HG03159 (cell line): ENCODE data around the gene MAN1B1.

ENCODE experiments used
- ATAC-seq: cut with Tn5 transposase; IDR thresholded peaks from one replicate; pipeline ENCODE4 v1.9.1; 2021; ENCODE audit warnings: mild to moderate bottlenecking, moderate library complexity; ENCODE audit not compliant: unreplicated experiment

Gene MAN1B1

DNA sequence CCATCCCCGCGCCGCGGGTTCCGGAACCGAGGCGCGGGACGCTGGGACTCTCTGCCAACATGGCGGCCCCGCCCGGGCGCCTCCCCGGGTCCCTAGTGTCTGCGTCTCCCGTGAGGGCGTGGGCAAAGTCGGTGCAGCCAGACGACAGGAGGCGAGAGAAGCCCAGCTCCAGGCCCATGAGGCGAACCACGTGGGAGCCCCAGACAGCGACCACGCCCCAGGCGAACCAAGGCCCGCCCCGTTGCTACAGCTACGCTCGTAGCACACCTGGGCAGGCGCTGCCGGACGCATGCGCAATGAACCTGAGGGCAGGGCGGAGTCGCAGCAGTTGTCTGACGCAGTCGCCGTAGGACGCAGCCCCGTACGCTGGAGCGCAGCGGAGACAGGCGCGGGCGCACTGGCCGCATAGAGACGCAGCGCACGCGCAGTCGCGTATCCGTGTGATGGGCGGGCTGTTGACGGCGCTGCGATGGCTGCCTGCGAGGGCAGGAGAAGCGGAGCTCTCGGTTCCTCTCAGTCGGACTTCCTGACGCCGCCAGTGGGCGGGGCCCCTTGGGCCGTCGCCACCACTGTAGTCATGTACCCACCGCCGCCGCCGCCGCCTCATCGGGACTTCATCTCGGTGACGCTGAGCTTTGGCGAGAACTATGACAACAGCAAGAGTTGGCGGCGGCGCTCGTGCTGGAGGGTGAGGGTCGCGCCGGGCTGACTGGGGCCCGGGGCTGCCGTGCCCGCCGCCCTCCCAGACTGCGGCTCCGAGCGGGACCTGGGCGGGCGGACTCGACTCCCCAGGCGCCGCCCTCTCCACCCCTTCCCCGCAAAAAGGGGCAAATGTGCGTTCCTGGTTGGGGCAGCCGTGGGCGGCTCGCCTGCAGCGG lies at the start of gene MAN1B1:
MAN1B1 (plus strand) TSS at position 455 of the 878 bp plus-strand sequence; CDS start at position 470, 15 bp downstream.
- ATAC-seq: peak; percentile 82

DNA sequence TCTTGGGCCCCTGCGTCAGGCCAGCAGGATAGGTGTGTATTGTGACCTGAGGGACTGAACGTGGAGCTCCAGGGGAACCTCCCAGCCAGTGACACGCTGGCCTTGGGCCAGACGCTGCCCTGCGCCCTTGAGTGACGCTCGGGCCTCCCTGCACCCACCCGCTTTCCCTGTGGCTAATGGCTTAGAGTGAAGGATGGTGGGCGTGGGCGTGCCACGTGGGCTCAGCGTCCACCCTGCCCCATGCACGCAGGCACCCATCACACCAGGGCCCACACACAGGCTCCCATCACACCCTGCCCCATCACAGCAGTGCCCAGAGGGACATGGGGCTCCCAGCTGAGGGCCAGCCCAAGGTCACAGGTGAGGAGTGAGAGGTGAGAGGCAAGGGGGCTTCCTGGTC lies 49.8 kb upstream of the MAN1B1 start:
- no peak for ATAC-seq

DNA sequence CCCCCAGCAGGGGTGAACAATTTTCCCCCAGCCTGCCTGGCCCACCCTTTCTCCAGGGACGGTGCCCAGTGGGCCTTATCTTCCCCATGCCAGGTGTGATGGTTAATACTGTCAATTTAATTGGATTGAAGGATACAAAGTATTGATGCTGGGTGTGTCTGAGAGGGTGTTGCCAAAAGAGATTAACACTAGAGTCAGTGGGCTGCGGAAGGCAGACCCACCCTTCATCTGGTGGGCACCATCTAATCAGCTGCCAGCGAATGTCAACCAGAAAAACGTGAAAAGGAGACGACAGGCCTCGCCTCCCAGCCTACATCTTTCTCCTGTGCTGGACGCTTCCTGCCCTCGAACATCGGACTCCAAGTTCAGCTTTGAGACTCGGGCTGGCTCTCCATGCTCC lies 49.3 kb upstream of the MAN1B1 start:
- ATAC-seq: no peak

DNA sequence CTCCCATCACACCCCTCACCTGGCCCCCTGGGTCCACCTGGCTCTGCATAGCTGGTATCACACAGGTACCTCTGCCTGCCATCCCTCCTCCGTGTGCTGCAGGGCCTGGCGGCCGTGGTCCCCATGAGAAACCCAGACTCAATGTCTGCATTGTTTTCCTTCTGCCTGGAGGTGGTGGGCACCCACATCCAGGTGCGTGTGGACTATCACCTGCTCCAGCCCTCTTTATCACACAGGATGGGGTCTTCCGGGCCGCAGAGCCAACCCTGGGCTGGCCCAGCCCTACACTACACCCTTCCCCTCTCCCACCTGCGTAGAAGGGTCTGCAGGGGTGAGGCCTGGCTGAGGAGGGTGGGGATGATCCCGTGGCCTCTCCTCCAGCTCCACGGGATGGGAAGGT lies 47.9 kb upstream of the MAN1B1 start:
- ATAC-seq: no peak

DNA sequence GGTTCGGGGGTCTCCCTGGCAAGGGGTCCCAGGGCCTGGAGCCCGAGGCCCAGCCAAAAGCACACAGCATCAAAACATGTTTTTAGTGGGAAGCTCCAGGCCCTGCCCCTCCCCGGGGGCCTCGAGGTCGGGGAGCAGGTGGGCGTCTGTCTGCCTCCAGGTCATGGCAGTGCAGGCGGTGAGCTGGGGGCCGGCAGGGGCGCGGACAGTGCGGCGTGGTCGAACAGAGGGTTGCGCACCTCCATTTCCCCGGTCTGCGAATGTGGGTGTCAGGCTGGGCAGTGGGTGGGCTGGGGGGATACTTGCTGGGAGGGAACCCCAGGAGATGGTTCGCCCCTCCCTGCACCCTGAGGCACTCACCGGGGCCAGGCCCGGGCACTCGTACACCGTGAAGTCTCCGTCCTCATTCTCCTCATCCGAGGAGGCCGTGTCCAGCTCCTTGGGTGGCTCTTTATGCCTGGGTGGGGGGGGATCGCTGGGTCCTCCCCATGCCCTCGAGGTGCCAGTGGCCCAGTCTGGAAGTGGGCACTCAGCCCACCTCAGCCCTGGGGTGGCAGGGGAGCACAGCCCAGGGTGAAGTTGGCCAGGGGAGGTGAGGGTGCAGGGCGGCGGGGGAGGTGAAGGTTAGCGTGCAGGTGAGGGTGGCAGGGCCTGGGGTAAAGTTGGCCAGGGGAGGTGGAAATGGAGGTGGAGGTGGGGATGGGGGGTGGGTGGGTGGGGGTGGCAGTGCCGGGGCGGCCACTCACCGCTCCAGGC lies 47.0 kb upstream of the MAN1B1 start:
- ATAC-seq: no peak

DNA sequence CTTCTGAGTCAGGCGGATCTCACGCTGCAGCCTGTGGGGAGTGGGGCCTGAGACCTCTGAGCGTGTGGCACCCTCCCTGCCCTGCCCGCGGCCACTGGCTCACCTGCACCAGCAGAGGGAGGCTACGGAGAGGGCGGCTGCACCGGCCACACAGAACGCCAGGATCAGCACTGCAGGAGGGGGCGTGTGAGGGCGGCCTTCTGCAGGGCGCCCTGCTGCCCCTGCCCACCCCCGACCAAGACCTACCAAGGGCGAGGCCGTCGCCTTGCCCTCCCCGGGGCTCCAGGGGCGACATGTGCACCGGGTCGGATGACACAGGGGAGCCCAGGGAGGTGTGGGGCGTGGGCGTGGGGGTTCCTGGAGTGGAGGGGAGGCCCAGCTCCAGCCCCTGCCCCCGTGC lies 46.2 kb upstream of the MAN1B1 start:
- ATAC-seq: no peak

DNA sequence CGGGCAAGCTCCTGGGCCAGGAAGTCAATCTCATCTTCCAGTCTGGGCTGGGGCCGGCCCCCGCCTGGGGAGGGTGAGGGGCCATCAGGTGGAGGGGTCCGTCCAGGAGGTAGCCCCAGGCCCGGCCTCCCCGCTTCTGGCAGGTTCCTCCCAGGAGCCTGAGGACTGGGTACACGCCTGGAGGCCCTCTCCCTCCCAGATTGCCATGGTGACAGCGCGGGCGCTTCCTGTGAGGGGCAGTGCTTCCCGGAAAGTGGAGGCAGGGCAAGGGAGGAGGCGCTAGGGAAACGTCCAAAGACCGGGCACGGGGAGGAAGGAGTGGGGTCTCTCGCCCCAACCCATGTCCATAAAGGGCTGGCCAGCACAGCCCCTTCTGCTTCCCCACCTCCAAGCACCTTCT lies 45.7 kb upstream of the MAN1B1 start:
- ATAC-seq: no peak

DNA sequence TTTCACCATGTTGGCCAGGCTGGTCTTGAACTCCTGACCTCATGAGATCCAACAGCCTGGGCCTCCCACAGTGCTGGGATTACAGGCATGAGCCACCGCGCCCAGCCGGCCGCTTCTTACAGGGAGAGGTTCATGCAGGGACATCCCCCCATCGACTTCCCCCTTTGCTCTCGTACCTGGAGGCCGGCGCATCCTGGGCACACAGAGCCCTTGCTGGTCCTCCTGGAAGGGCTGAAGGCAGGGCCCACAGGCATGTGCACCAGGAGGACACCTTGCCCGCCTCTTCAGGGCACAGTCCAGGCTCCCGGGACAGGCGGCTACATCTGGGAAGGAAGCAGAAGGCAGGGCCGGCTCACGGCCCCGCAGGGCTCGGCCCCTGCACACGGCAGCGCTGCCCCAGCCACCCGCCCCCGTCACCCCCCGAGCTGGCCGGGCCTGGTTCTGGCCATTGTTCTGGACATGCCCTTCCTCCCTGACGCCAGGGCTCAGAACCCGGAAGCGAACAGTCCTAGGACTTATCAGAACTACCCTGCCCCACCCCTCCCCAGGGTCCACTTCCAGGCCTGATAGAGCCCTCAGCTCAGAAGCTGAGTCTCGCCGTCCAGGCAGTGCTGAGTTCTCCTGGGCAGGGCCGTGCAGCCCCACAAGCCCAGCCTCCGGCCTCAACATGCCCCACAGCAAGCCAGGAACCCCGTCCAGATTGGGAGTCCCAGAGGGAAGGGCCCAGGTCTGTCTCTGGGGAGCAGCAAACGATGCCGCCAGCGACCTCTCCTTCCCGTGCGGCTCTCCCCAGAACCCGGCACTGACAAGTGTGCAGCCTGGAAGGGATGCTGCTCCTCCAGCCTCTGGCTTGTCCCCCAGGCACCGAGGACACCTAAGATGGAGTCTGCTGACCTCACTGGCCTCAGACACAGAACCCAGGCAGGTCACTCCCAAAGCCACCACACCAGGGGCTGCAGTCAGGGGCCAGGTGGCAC lies 43.7 kb upstream of the MAN1B1 start:
- no peak for ATAC-seq

DNA sequence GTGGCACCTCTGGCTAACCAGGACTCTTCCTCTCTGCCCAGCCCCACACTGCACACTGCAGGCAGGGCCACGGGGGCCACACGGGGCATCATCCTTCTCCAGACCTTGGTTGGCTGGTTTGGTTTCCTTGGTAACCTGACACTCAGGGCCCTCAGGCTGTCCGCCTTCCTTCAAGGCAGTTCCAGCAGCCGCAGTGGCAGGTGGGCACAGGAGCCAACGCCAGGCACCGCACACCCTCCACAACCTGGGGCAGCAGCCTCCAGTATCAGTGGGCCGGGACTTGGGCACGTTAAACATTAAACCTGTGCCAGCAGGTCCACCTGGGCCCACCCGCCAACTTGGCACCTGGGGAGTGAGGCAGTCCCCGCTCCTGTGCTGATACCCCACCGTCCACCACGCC lies 42.7 kb upstream of the MAN1B1 start:
- ATAC-seq: no peak

DNA sequence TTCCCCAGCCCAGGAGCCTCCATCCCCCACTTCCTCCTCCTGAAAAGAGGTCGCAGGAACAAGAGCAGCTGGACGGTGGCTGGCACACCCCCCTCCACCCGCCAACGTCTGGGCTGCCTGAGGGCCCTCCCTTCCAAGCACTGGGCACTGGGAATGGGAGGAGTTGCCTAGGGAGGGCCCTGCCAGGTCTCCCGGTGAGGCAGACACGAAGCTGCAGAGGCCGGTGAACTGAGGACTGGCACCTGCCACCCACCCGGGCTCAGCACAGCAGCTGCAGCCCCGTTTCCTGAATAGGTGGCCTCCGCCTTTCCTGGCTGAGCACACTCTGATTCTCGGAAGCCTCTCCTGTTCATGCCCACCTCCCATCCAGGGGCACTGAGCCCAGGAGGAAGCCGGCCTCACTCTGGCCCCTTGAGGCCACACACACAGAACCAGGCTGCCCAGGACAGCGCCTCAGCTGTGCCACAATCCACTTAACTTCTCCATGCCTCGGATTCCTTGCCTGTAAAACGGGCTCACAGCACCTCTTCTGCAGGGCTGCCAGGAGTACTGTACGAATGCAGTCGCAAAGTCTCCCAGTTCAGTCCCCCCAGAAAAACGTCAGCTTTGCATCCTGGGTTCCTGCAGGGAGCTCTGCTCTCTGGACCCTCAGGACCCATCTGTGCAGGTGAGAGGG lies 42.1 kb upstream of the MAN1B1 start:
- no peak for ATAC-seq

DNA sequence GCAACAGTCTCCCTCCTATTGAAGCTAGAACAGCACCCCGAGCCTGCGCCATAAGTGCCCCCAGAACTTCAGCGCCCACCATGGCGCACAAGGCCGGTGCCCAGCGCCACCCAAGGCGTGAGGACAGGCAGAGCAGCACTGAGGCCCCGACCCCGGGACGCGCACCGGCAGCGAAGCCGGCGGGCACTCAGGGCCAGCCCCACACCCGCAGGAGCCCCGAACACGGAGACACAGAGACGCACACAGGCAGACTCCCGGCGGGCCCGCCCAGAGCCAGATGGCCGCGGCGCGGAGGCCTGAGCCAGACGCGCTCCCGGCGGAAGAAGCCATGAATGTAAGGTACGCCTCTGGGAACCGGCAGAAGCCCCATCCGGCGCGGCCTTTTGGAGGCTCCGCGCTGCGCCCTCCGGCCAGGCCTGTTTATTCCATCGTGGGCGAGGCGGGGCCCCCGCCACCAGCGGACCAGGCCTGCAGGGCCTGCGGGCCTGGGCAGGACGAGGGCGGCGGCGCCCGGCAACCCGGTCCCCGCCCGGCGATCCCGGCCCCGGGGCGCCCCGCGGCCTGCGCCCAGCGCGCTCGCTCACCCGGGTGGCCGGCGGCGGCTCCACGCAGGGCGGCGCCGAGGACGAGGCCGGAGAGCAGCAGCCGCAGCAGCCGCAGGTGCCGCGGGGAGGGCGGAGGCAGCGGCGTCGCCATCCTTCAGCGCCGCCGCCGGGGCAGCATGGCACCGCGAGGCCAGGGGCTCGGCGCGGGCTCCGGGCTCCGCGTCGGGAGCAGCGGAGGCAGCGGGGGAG lies 41.3 kb upstream of the MAN1B1 start:
- ATAC-seq: no peak

DNA sequence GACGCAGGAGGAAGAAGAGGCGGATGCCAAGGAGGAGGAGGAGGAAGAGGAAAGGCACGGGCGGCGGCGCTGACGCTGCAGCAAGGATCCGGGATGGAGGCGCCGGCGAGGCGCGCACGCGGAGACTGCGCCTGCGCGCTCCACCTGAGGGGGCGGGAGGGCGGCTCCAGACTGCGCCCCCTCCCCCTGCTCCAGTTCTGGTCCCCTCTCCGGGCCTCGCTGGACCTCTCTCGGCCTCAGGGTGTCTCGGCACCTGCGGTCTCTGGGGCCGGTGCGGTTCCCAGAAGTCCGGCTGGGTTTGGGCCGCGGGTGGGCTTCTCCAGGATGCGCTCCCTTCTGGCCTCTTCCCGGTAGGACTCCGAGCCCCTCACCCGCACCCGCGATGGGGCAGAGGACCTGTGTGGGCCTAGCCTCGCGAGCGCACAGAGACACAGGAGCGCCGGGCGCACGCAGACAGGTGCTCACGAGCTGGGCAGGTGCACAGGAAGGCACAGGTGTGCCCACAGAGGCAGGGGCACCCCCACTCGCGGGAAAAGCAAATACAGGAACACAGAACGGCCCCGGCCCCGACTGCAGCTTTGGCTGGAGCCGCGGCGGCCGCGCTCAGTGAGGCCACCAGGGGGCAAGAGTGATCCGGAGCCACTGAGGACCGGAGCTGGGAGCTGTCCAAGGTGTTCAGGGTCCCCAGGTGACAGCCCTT lies 40.5 kb upstream of the MAN1B1 start, which contains the start of gene NPDC1:
NPDC1 (minus strand) TSS at position 90 of the 700 bp plus-strand sequence. CDS start 188 bp downstream, outside the sequence.
- ATAC-seq: no peak

DNA sequence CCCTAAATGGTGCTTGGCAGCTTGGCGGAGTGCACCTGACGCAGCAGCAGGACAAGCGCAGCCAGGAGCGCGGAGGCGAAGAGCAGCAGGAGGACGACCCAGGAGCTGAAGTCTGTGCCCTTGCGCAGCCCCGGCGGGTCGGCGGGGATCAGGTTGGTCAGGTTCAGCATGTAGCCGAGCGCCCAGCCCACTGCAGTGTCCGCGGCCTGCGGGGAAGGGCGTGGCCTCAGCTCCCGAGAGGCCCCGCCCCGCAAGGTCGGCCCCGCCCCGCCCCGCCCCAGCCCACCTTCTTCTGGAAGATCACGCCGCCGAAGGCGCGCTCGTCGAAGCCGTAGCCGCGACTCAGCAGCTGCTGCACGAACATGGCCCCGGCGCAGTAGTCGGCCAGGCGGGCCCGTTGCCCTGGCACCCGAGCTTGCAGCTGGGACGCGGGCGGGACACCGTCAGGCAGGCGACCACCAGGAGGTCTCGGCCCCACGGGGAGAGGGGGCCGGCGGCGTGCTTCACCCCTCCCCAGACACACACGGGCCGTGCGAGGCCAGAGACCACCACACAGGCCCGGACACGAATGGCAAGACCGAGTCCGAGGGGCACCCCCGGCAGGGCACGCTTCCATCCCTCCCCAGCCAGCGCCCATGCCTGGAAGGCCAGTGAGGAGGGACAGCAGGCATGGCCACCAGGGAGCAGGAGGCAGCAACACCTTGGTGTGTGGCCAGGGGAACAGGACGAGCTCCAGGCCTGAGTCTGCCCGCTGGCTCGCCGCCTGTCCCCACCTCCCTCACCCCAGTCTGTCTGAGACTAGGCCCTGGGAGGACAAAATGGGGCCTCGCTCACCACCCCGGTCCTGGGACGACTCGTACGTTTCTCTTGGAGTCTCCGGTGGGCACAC lies 37.9 kb upstream of the MAN1B1 start:
- ATAC-seq: no peak

DNA sequence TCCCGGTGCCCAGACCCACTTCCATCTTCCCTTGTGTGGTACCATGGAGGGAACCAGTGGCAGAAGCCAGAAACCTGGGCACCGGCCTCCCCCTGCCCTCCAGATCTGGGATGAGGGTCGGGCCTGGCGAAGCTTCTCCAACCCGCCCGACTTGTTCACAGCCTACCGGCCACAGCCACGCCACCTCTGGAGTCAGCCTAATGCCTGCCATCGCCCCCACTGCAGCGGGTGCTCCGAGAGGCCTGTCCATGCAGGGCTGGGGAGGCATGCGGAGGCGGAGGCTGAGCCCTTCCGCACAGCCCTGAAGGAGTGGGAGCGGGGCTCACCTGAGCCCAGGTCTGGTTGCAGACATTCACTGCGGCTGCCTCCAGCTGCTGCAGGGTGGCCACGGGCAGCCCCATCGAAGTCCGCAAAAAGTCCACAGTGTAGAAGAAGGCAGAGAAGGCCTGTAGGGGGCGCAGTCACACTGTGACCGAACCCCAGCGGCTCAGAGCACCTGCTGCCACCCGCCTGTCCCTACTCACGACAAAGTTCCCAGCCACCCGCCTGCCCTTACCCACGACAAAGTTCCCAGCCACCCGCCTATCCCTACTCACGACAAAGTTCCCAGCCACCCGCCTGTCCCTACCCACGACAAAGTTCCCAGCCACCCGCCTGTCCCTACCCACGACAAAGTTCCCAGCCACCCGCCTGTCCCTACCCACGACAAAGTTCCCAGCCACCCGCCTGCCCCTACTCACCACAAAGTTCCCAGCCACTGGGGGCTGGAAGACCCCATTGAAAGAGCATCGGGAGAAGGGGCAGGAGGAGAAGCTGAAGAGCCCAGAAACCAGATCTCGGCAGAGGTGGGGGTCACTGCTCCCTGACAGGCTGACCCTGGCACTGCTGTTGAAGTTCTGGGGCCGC lies 37.0 kb upstream of the MAN1B1 start:
- ATAC-seq: no peak

DNA sequence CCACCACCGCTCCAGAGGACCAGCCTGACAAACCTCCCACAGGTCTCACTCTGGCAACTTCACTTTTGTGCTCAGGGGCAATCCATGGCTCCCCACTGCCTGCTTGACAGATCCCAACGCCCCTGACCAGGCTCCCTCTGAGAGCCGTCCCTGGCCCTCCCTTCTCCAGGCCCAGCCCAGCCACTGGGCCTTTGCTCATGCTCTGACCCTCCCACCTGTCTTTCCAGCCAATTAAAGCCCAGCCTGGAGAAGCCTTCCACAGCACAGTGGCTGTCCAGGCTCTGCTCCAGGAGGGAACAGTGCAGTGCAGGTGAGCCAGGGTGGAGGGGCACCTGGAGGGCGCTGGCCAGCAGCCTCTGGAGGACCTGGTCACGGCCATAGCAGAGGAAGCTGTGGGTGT lies 36.2 kb upstream of the MAN1B1 start:
- no peak for ATAC-seq

DNA sequence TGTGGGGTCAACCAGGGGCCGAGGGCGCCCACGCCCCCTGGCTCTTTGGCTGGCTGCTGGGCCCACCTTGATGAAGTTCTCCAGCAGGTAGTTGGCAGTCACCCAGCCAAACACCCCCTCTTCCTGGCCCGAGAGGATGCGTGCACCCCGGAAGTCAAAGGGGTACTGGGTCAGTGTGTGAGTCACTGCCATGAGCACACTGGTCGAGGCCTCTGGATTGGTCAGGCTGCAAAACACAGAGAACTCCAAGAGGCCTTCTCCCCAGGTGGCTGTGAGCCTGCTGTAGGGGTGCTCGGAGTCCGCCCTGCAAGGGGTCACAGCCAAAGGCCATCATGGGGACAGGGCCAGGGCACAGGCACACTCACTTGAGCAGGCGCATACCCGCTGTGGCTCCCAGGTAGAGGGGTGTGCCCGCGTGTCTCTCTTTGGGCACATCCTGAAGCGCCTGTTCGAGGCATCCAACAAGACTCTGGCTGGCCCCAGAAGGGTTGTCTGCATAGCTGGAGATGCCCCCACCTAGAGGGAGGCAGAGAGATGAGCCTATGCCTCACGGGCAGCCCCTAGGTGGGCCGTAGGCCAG lies 35.5 kb upstream of the MAN1B1 start:
- no peak for ATAC-seq

DNA sequence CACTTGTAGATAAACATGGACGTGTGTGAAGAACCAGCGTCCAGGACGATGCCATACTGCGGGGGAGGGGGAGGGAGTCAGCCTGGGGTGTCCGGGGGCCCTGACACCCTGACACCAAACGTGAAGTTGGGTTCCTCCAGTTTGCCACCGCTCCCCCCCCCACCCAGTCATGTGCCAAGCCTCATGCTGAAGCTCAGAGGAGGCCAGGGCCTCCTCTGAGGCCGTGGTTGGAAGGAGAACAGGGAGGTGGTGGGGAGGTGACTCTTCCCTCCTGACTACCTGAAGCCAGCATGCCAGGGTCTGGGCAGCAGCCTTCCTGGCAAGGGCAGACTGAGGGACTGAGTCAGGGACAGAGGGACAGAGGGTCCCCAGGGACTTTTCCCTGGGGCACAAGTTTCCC lies 34.5 kb upstream of the MAN1B1 start:
- ATAC-seq: no peak
